Activated T-helper 2 cell treated with anti-CD3 and anti-CD28 coated beads, Interferon-gamma antibody, Interleukin-2, Interleukin-4, amounts not matched to agents 10 μg/mL and 5 μg/mL and 100 μg/mL, durations not matched to agents 14 hours and 24 hours and 36 hours (primary cell): ENCODE data around the gene MEMO1. TPM values are rescaled to one million over a fixed set of nuclear protein-coding genes. Genes with fewer than 3 reads are reported as not detected.
A peak's percentile ranks its signal among the peaks of the same experiment; 100 is the strongest.
"Not testable (repeated sequence)": the region's sequence is repeated elsewhere in the genome, so short reads cannot be mapped to it uniquely, and the experiment has no call there.

ENCODE experiments used
- DNase-seq: peaks from one replicate; pipeline ENCODE4 v3.0.0; 2021; ENCODE audit warnings: low spot score
- H3K27ac Mint-ChIP-seq: one replicate; pipeline ENCODE4 v1.8.0; 2021; ENCODE audit warnings: mixed read lengths
- H3K27me3 Mint-ChIP-seq: one replicate; pipeline ENCODE4 v1.8.0; 2021; ENCODE audit warnings: low read depth, mixed read lengths
- H3K36me3 Mint-ChIP-seq: one replicate; pipeline ENCODE4 v1.8.0; 2021; ENCODE audit warnings: low read depth, mixed read lengths
- H3K4me1 Mint-ChIP-seq: one replicate; pipeline ENCODE4 v1.8.0; 2021; ENCODE audit warnings: low read depth, mixed read lengths
- H3K4me3 Mint-ChIP-seq: one replicate; pipeline ENCODE4 v1.8.0; 2021; ENCODE audit warnings: low read depth, mild to moderate bottlenecking, moderate library complexity, mixed read lengths
- H3K9me3 Mint-ChIP-seq: one replicate; pipeline ENCODE4 v1.8.0; 2021; ENCODE audit warnings: mixed read lengths
- intact Hi-C: fragments of 100-400 bp; cut with micrococcal nuclease; formaldehyde crosslinking; loops from one replicate; pipeline ENCODE4 v1.15.1; 2023
- total RNA-seq: library from RNA; stranded (reverse); gene quantifications from 2 replicates; pipeline ENCODE4 v1.2.3, GENCODE V29; 2022

The MEMO1 gene
- total RNA-seq, 1 donor from 2014 or later, result 63.7 TPM

- intact Hi-C loops, result loop anchor here (10.0 kb wide), 1 partner anchor 345 kb away; the partner anchor contains the start of gene BIRC6
- Mint-ChIP-seq H3K36me3 (peaks cover 24% of the 10 kb centered on the region), H3K27ac (peak overlapping the region; percentile 28), H3K4me3 (peak overlapping the region; percentile 48), H3K4me1 (peaks cover 40% of the 10 kb centered on the region)
- H3K27me3 Mint-ChIP-seq, H3K9me3 Mint-ChIP-seq: not testable (repeated sequence)
- DNase-seq, result peak; percentile 74
These were observed 533 bp downstream of the MEMO1 start for GRCh38 chr2:32010280-32010669.

GRCh38 chr2:32009516-32010256 lies 1.1 kb downstream of the MEMO1 start:
- Mint-ChIP-seq H3K27me3 (no peaks in the 10 kb centered on the region), H3K4me3 (peak overlapping the region; percentile 94), H3K4me1 (peaks cover 44% of the 10 kb centered on the region), H3K9me3 (no peaks in the 10 kb centered on the region), H3K27ac (peak overlapping the region; percentile 79), H3K36me3 (peaks cover 26% of the 10 kb centered on the region)
- DNase-seq, result peak; percentile 32
- intact Hi-C loops, result loop anchor here (5.0 to 10.0 kb wide), 2 partner anchors 57 to 345 kb away; partner anchors contain the start of gene BIRC6

GRCh38 chr2:32008805-32009515 lies 1.8 kb downstream of the MEMO1 start:
- Mint-ChIP-seq H3K4me1 (peaks cover 44% of the 10 kb centered on the region), H3K4me3 (peak overlapping the region; percentile 94)
- DNase-seq, result no peak

GRCh38 chr2:32007121-32007391 lies 3.8 kb downstream of the MEMO1 start:
- Mint-ChIP-seq H3K27ac (no peak overlapping the region), H3K4me3 (no peak overlapping the region), H3K27me3 (no peaks in the 10 kb centered on the region), H3K36me3 (peaks cover 26% of the 10 kb centered on the region), H3K9me3 (no peaks in the 10 kb centered on the region), H3K4me1 (peaks cover 38% of the 10 kb centered on the region)
- DNase-seq, result no peak
- intact Hi-C loops, result loop anchor here (5.0 kb wide), 1 partner anchor 55 kb away; no protein-coding TSS in a partner anchor

More at GRCh38 chr2:32008805-32009515, 1.8 kb downstream of the MEMO1 start:
- Mint-ChIP-seq H3K9me3 (no peaks in the 10 kb centered on the region), H3K27me3 (no peaks in the 10 kb centered on the region), H3K27ac (peak overlapping the region; percentile 79), H3K36me3 (peaks cover 26% of the 10 kb centered on the region)
- intact Hi-C loops, result loop anchor here (5.0 kb wide), 1 partner anchor 57 kb away; no protein-coding TSS in a partner anchor

GRCh38 chr2:32005371-32005976 lies 5.3 kb downstream of the MEMO1 start:
- Mint-ChIP-seq H3K36me3 (peaks cover 29% of the 10 kb centered on the region), H3K4me1 (peaks cover 31% of the 10 kb centered on the region), H3K27ac (no peak overlapping the region), H3K9me3 (no peaks in the 10 kb centered on the region), H3K27me3 (no peaks in the 10 kb centered on the region), H3K4me3 (no peak overlapping the region)
- intact Hi-C loops, result loop anchor here (5.0 kb wide), 1 partner anchor 53 kb away; no protein-coding TSS in a partner anchor
- DNase-seq, result no peak

- Mint-ChIP-seq H3K27ac (no peak overlapping the region), H3K36me3 (peaks cover 28% of the 10 kb centered on the region), H3K9me3 (no peaks in the 10 kb centered on the region), H3K27me3 (no peaks in the 10 kb centered on the region), H3K4me3 (no peak overlapping the region), H3K4me1 (peaks cover 39% of the 10 kb centered on the region)
- intact Hi-C loops, result no loop called here
- no peak for DNase-seq
These were observed 7.0 kb downstream of the MEMO1 start for GRCh38 chr2:32003791-32004190.

GRCh38 chr2:32002406-32002805 lies 8.4 kb downstream of the MEMO1 start:
- no peak for DNase-seq
- Mint-ChIP-seq H3K4me1 (peaks cover 39% of the 10 kb centered on the region), H3K27ac (no peak overlapping the region), H3K36me3 (peaks cover 23% of the 10 kb centered on the region), H3K4me3 (no peak overlapping the region), H3K9me3 (no peaks in the 10 kb centered on the region), H3K27me3 (no peaks in the 10 kb centered on the region)
- intact Hi-C loops, result no loop called here

GRCh38 chr2:31999438-31999837 lies 11.4 kb downstream of the MEMO1 start:
- H3K9me3 Mint-ChIP-seq, result no peaks in the 10 kb centered on the region
- intact Hi-C loops, result loop anchor here (5.0 kb wide), 1 partner anchor 37 kb away; no protein-coding TSS in a partner anchor
- no peak overlapping the region for H3K27ac Mint-ChIP-seq
- no peak overlapping the region for H3K4me3 Mint-ChIP-seq
- peaks cover 31% of the 10 kb centered on the region for H3K4me1 Mint-ChIP-seq
- H3K36me3 Mint-ChIP-seq, result peaks cover 11% of the 10 kb centered on the region
- no peaks in the 10 kb centered on the region for H3K27me3 Mint-ChIP-seq
- no peak for DNase-seq

GRCh38 chr2:31998731-31999383 lies 12.0 kb downstream of the MEMO1 start:
- Mint-ChIP-seq H3K27ac (peak overlapping the region; percentile 3), H3K27me3 (no peaks in the 10 kb centered on the region), H3K4me1 (peaks cover 31% of the 10 kb centered on the region), H3K4me3 (no peak overlapping the region), H3K36me3 (peaks cover 11% of the 10 kb centered on the region), H3K9me3 (no peaks in the 10 kb centered on the region)
- intact Hi-C loops, result loop anchor here (5.0 kb wide), 1 partner anchor 37 kb away; no protein-coding TSS in a partner anchor
- no peak for DNase-seq

- Mint-ChIP-seq H3K27me3 (no peaks in the 10 kb centered on the region), H3K4me1 (peaks cover 38% of the 10 kb centered on the region)
These were observed 13.2 kb downstream of the MEMO1 start for GRCh38 chr2:31997653-31998052.

GRCh38 chr2:31996571-31997150 lies 14.1 kb downstream of the MEMO1 start:
- intact Hi-C loops, result loop anchor here (5.0 kb wide), 1 partner anchor 34 kb away; no protein-coding TSS in a partner anchor
- no peak overlapping the region for H3K4me3 Mint-ChIP-seq
- no peaks in the 10 kb centered on the region for H3K27me3 Mint-ChIP-seq
- H3K4me1 Mint-ChIP-seq, result peaks cover 41% of the 10 kb centered on the region
- DNase-seq, result no peak
- no peaks in the 10 kb centered on the region for H3K9me3 Mint-ChIP-seq
- no peak overlapping the region for H3K27ac Mint-ChIP-seq
- peaks cover 15% of the 10 kb centered on the region for H3K36me3 Mint-ChIP-seq

More at GRCh38 chr2:31997653-31998052, 13.2 kb downstream of the MEMO1 start:
- no peak for DNase-seq
- Mint-ChIP-seq H3K36me3 (peaks cover 11% of the 10 kb centered on the region), H3K9me3 (no peaks in the 10 kb centered on the region), H3K4me3 (no peak overlapping the region), H3K27ac (peak overlapping the region; percentile 18)
- intact Hi-C loops, result loop anchor here (5.0 kb wide), 1 partner anchor 35 kb away; no protein-coding TSS in a partner anchor

GRCh38 chr2:31992934-31993333 lies 17.9 kb downstream of the MEMO1 start:
- no peaks in the 10 kb centered on the region for H3K9me3 Mint-ChIP-seq
- peaks cover 36% of the 10 kb centered on the region for H3K4me1 Mint-ChIP-seq
- DNase-seq, result no peak
- no peak overlapping the region for H3K27ac Mint-ChIP-seq
- peaks cover 16% of the 10 kb centered on the region for H3K36me3 Mint-ChIP-seq
- H3K27me3 Mint-ChIP-seq, result no peaks in the 10 kb centered on the region
- H3K4me3 Mint-ChIP-seq, result no peak overlapping the region
- intact Hi-C loops, result no loop called here
